Measurements from ENCODE around the gene CNTNAP2. TPM values are rescaled to one million over a fixed set of nuclear protein-coding genes. Genes with fewer than 3 reads are reported as not detected.

CNTNAP2 gene
- total and polyA plus RNA-seq, 7 donors = 0.60 to 2.4 (median 1.7) TPM

GRCh38 chr7:147916573-147916972 lies 1800.0 kb downstream of the CNTNAP2 start:
- H3K36me3 ChIP-seq = no peaks in the 10 kb centered on the region
- TF ChIP-seq POLR2AphosphoS5 (IDR thresholded peaks at IDR 0.05) = no peak
- no peak for TF ChIP-seq POLR2A (IDR thresholded peaks at IDR 0.05)
- TF ChIP-seq CTCF (IDR thresholded peaks at IDR 0.05) = no peak
- TF ChIP-seq EP300 (IDR thresholded peaks at IDR 0.05) = no peak
- H3K27ac ChIP-seq = no peak overlapping the region
- DNase-seq = no peak
- H3K4me3 ChIP-seq = no peak overlapping the region
- no peaks in the 10 kb centered on the region for H3K4me1 ChIP-seq
- WGBS, 2 donors = 84 to 88% methylated on average over 4 of the region's 4 CpGs
- no peaks in the 10 kb centered on the region for H3K9me3 ChIP-seq
- no peaks in the 10 kb centered on the region for H3K27me3 ChIP-seq
- intact Hi-C loops (cut with DNase I) = no loop called here

- DNase-seq = no peak
- no peak for TF ChIP-seq POLR2A (IDR thresholded peaks at IDR 0.05)
- no peak for TF ChIP-seq POLR2AphosphoS5 (IDR thresholded peaks at IDR 0.05)
- TF ChIP-seq CTCF (IDR thresholded peaks at IDR 0.05) = no peak
- TF ChIP-seq EP300 (IDR thresholded peaks at IDR 0.05) = no peak
- H3K4me3 ChIP-seq = no peak overlapping the region
- H3K9me3 ChIP-seq = no peaks in the 10 kb centered on the region
- no peaks in the 10 kb centered on the region for H3K27me3 ChIP-seq
- WGBS, 2 donors = 93 to 94% methylated on average over 3 of the region's 3 CpGs
- no peak overlapping the region for H3K27ac ChIP-seq
- H3K4me1 ChIP-seq = no peaks in the 10 kb centered on the region
- H3K36me3 ChIP-seq = no peaks in the 10 kb centered on the region
- intact Hi-C loops (cut with DNase I) = no loop called here
These were observed 1807.2 kb downstream of the CNTNAP2 start for GRCh38 chr7:147923841-147924240.

- WGBS, 2 donors = 82 to 83% methylated on average over 4 of the region's 4 CpGs
- Histone ChIP-seq H3K9me3 (no peaks in the 10 kb centered on the region), H3K36me3 (no peaks in the 10 kb centered on the region), H3K27ac (no peak overlapping the region), H3K4me3 (no peak overlapping the region), H3K27me3 (no peaks in the 10 kb centered on the region), H3K4me1 (no peaks in the 10 kb centered on the region)
- DNase-seq = no peak
- no peak for TF ChIP-seq POLR2AphosphoS5 (IDR thresholded peaks at IDR 0.05)
- TF ChIP-seq EP300 (IDR thresholded peaks at IDR 0.05) = no peak
- TF ChIP-seq CTCF (IDR thresholded peaks at IDR 0.05) = no peak
- TF ChIP-seq POLR2A (IDR thresholded peaks at IDR 0.05) = no peak
- intact Hi-C loops (cut with DNase I) = no loop called here
These were observed 1820.8 kb downstream of the CNTNAP2 start for GRCh38 chr7:147937428-147937827.

GRCh38 chr7:147941381-147941780 lies 1824.8 kb downstream of the CNTNAP2 start:
- intact Hi-C loops (cut with DNase I) = no loop called here
- TF ChIP-seq POLR2AphosphoS5 (IDR thresholded peaks at IDR 0.05) = no peak
- TF ChIP-seq EP300 (IDR thresholded peaks at IDR 0.05) = no peak
- TF ChIP-seq CTCF (IDR thresholded peaks at IDR 0.05) = no peak
- no peak for TF ChIP-seq POLR2A (IDR thresholded peaks at IDR 0.05)
- no peak overlapping the region for H3K4me3 ChIP-seq
- H3K9me3 ChIP-seq = no peaks in the 10 kb centered on the region
- DNase-seq = no peak
- WGBS, 2 donors = 61 to 73% methylated on average over 3 of the region's 3 CpGs
- no peak overlapping the region for H3K27ac ChIP-seq
- H3K4me1 ChIP-seq = no peaks in the 10 kb centered on the region
- no peaks in the 10 kb centered on the region for H3K27me3 ChIP-seq
- no peaks in the 10 kb centered on the region for H3K36me3 ChIP-seq

- intact Hi-C loops (cut with DNase I) = no loop called here
- 93% methylated on average over 2 of the region's 2 CpGs for WGBS, 2 donors
- no peaks in the 10 kb centered on the region for H3K36me3 ChIP-seq
- H3K4me1 ChIP-seq = no peaks in the 10 kb centered on the region
- no peak overlapping the region for H3K27ac ChIP-seq
- H3K9me3 ChIP-seq = no peaks in the 10 kb centered on the region
- DNase-seq = no peak
- TF ChIP-seq POLR2A (IDR thresholded peaks at IDR 0.05) = no peak
- TF ChIP-seq CTCF (IDR thresholded peaks at IDR 0.05) = no peak
- TF ChIP-seq EP300 (IDR thresholded peaks at IDR 0.05) = no peak
- no peak for TF ChIP-seq POLR2AphosphoS5 (IDR thresholded peaks at IDR 0.05)
- no peaks in the 10 kb centered on the region for H3K27me3 ChIP-seq
- no peak overlapping the region for H3K4me3 ChIP-seq
These were observed 1827.7 kb downstream of the CNTNAP2 start for GRCh38 chr7:147944321-147944720.
